GM19240 (cell line): Measurements from ENCODE around the gene LRRC27.

Experiments used
- DNase-seq: peaks from one replicate; pipeline ENCODE4 v3.0.0; 2011; ENCODE audit warnings: low spot score; ENCODE audit not compliant: insufficient read length

LRRC27 gene

DNA sequence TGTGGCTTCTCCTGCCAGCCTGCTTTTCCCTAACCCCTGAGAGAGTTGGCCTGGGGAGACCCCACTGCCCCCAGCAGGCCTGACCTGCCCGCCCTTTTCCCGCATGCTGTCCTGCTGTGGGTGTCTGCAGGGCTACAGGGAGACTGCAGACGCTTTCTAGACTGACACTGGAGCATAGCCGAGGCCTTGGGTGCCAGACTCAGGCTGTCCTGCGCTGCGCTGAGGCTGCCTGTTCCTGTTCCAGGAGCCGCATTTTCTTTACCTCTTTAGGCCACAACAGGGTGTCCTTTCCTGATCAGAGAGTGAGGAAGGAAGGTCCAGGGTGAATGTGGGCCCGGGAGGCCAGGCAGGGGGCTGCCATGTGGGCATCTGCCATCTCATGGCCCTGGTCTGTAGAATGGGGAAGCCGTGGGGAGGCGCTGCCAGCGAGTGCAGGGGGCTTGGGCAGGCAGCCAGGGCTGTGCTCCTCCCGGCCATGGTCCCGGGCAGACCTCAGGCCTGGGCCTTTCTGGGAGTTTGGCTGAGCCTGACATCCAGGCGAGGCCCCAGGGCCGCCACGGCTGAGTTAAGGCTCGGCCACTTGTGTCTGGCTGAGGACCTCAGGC, 68.7 kb downstream of the LRRC27 start:
- DNase-seq: no peak

GRCh38 chr10:132401401-132402118, 69.6 kb downstream of the LRRC27 start:
- DNase-seq: no peak

- DNase-seq: no peak
These were observed 70.8 kb downstream of the LRRC27 start for GRCh38 chr10:132402781-132403241.

- DNase-seq: no peak
These were observed 71.6 kb downstream of the LRRC27 start for GRCh38 chr10:132403511-132404168.

GRCh38 chr10:132404169-132404880, 72.3 kb downstream of the LRRC27 start:
- DNase-seq: no peak

GRCh38 chr10:132404911-132405462, 73.0 kb downstream of the LRRC27 start:
- no peak for DNase-seq

DNA sequence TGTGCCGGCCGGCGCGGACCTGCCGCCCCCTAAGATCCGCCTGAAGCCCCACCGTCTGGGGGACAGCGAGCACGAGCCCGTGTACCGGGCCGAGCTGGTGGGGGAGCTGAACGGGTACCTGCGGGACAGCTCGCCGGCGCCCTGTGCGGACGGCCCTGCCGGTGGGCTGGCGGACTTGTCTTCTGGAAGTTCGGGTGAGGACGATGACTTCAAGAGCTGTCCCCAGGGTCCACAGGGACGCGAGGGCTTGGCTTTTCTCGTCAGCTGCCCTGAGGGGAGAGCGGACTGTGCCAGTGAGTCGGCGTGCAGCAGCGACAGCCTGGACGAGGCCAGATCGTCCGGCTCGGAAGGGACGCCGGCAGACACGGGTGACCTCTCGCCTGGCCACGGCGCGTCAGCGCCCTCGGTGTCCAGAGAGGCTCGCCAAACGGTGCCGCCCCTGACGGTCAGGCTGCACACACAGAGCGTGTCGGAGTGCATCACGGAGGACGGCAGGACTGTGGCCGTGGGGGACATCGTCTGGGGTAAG, 73.5 kb downstream of the LRRC27 start:
- no peak for DNase-seq

GRCh38 chr10:132406181-132406580, 74.2 kb downstream of the LRRC27 start:
- no peak for DNase-seq

GRCh38 chr10:132406750-132407149, 74.8 kb downstream of the LRRC27 start:
- DNase-seq: no peak

DNA sequence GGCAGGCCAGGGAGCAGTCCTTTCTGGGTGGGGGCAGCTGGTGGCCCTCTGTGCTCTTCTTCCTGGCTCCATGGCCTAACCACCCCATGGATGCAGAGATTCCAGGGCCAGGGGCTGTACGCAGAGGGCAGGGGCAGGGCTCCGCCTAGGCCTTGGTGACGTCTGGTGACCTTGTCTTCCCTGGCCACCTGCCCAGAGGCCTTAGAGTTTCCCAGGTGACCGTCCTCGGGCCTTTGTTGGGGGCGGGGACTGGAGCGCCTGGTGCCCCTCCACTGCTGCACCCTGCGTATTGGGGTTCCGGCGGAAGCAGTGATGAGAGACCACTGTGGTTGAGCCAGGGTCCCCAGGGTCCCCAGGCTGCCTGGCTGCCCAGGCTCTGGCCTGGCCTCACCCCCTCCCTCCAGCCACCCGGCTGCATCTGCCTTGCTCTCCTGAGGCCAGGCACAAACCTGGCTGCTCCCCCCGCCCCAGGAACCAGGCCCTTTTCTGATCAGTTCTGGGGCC, 75.3 kb downstream of the LRRC27 start:
- no peak for DNase-seq

- no peak for DNase-seq
These were observed 75.9 kb downstream of the LRRC27 start for GRCh38 chr10:132407846-132408278.

GRCh38 chr10:132408367-132408781, 76.4 kb downstream of the LRRC27 start:
- DNase-seq: no peak

GRCh38 chr10:132408823-132409666, 77.1 kb downstream of the LRRC27 start:
- DNase-seq: no peak

DNA sequence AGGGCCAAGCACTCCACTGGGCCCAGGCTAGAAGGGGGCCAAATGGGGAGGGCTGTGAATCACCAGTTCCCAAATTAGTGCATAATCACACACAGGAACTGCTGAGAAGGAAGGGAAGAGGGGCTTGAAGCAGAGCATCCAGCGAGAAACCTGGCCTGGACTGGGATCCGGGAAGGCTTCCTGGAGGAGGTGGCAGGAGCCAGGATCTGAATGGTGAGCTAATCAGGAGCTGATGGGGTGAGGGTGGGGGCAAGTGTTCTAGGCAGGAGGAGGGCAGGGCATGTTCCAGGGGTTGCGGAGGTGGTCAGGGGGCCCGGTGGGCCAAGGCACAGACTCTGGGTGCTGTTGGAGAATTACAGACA, 77.7 kb downstream of the LRRC27 start:
- no peak for DNase-seq

DNA sequence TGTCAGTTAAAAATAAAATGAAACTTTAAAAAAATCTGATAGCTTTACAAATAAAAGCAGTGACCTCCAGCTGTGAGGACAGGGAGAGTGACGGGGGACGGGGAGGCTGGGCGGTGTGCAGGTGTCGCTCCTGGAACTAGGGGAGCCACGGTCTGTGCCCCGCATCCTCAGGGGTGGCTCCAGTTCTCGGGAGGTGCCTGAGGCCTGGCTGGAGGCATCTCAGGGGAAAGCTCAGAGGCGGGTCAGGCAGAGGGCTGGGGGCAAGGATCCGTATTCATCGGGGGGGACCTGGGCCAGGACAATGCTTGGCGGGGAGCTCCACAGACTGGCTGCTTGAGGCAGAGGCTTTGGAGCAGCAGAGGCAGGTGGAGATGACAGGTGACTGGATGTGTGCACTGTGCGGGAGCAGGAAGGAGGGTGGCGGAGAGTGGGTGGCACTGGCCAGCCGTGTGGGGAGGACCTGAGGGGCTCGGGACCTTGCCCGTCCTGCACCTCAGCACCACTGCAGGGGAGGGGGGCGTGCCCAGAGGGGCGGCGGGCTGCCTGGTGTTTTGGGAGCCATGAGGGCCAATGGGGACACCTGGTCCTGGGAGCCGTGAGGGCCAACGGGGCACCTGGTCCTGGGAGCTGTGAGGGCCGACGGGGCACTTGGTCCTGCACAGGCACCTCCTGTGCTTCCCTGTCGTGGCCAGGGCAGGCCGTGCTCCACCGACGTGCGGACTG, 78.2 kb downstream of the LRRC27 start:
- no peak for DNase-seq

DNA sequence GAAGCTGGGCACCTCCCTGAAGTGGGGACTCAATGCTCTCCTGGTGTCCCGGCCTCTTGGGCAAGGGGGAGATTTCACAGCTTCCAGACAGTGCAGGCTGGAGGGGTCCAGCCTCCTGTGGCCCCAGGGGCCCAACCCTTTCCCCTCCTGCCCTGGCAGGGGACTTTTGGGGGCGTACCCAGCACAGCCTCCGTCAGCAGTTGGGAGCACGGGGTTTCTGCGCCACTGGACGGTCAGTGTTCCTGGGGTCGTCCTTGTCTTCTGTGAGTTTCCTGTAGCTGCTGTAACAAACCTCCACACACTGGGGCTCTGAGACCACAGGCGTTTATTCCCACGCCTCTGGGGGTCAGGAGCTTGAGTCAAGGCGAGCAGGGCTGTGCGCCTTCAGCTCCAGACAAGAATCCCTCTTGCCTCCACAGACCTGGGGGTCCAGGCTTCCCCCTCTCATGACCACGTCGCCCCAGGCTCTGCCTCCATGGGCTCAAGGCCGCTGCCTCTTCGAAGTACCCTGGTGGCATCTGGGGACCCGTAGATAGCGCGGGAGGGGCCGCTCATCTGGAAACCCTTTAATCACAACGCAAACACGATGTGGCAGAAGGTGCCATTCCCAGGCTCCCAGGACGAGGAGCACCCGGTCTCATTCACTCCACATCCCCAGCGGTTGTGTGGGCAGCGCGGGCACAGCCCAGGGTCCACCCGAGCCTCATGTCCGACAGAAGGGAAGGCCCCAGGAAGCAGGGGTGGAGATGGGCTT, 79.0 kb downstream of the LRRC27 start:
- no peak for DNase-seq

DNA sequence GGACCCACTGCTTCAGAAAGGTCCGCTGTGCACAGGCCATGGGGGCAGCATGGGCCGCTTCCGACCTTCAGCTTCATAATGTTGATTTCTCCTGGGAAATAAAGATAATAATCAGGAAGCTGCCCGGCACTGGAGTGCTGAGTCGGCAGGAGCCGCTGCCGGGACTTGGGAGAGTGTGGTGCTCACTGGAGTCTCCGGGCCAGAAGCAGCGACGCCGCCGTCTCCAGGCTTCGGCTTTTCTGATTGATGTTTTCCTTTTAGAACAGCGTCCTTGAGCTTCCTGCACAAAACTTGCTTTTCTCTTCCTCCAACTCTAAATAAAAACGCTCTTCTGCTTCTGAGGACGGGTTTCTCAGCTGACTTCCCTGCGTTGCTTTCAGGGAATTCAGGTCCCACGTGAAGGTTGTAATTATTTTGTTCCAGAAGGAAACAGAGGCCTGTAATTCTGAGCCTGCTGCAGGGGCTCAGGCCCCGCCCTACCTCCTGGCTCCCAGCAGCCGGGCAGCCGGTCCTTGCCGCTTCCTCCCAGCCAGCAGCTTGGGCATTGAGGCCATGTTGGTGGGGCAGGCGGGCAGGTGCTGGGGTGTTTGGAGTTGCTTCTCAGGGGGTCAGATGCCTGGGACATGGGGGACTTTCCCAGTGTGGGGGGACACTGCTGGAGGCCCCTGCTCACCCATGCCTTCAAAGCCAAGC, 79.7 kb downstream of the LRRC27 start:
- no peak for DNase-seq
